Activated CD4-positive, CD25-positive, alpha-beta regulatory T cell treated with anti-CD3 and anti-CD28 coated beads, Interleukin-2, amount 50 U/mL, for 72 hours (primary cell): ENCODE data around the gene SMG5.
"Not testable (repeated sequence)": the region's sequence is repeated elsewhere in the genome, so short reads cannot be mapped to it uniquely, and the experiment has no call there.

ENCODE experiments used
- DNase-seq: peaks from one replicate; pipeline ENCODE4 v3.0.0; 2021

The SMG5 gene

DNA sequence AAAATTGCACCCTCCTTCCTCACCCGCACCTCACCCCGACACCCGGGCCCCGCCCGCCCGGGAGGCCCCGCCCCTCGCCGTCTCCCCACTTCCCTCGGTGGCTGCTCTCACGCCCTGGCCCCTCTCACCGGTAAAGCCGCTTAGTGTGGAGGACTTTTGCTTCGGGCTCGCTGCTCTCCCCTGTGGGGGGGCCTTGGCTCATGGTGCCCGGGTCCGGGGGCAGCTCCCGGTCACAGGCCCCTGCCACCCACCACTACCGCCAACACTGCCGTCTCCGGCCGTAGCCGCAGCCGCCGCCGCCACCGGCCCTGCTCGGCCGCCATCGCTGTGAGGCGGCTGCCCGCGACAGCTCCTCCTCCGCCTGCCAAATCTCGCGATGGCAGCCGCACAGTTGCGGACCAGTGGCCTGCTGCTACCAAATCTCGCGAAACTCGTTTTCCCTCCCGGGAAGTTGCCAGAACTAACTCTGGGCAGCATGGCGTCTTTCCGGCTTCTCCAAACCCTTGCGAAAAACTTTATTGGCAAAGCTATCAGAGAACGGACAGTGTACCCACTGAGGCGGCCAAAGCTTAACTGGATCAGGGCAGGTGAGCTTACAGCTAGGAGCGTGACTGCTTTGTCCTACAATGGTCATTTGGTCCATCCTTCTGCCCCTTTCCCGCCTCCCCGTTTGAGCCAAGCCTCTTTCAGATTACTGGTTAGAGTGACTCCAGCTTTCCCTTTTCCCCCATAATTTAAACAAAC lies at the start of gene SMG5:
TSS of gene SMG5 (minus strand) at position 347 of the 744 bp plus-strand sequence. CDS start at position 202, 145 bp downstream.
- peak; percentile 94 for DNase-seq

DNA sequence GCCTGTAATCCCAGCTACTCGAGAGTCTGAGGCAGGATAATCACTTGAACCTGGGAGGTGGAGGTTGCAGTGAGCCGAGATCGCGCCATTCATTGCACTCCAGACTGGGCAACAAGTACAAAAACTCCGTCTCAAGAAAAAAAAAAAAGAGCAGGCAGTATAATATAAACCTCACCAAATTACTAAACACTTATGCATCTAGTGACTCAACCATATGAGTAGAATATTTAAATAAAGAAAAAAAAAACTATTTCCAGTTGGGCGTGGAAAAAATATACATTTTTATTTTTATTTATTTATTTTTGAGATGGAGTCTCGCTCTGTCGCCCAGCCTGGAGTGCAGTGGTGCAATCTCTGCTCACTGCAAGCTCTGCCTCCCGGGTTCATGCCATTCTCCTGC lies 40.6 kb upstream of the SMG5 start:
- not testable (repeated sequence) for DNase-seq

- DNase-seq, result no peak
Measured at GRCh38 chr1:156320560-156320959, 37.9 kb upstream of the SMG5 start.

DNA sequence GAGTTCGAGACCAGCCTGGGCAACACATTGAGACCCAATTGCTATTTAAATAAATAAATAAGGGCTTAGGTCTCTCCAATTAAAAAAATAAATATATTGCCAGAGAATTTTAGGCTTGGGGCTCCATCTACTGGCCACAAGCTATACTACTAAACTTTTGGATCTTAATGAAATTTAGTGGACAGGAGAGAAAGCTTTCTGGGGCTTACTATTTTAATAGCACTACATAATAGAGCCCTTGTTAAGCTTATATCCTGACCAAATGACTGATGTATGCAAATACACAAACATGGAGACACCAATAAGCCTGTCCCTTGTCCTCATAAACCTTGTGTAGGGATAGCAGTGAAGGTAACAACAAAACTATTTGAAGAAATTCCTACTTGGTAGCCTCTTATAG lies 37.0 kb upstream of the SMG5 start:
- DNase-seq, result no peak

DNA sequence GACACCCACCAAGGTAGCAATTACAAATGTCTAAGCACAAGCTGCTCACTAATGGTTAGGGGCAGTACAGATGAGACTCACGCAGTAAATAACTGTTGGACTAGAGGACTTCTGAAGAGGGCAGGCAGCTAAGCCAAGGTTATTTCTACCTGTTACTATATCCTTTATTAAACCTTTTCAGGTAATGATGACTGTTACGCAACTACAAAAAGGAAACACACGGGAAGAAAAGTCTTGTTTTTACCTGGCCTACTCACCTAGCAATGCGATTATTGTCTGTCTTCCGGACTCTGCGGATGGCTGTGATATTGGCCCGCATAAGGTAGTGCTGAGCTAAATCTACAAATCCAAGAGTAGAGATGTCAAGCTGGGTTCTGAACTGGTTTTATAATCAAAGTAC lies 34.3 kb upstream of the SMG5 start:
- no peak for DNase-seq

DNA sequence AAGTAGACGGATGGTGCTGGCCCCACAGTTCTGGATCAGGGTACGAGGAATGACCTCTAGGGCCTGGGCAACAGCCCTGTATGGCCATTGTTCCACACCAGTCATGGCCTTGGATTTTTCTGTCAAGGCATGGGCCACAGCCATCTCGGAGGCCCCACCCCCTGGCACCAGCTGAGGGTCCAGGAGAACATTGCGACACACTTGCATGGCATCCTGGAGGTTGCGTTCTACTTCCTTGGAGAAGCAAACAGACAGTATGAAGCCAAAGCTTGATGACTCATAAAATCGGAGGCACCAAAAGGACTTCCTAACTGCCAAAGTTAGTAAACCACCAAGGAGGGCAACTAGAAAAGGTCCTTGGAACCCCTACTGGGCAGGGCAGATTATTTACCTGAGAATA lies 28.3 kb upstream of the SMG5 start:
- DNase-seq, result no peak

DNA sequence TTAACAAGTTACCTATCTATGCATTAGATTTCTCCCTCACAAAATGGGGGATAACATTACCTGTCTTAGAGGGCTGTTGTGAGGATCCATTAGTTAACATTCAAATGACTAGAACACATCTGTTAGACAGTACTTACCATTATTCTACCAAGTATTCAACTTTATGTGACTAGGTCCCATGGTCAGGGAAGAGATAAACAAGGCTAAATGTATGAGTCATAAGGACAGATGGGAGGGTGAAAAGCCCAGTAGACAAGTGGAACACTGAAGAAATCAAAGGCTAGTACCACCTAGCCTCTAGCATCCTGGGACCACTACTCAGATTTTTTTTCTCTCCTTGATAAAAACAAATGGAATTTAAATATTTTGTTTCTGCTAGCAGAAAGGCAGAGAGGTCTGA lies 25.5 kb upstream of the SMG5 start:
- no peak for DNase-seq

GRCh38 chr1:156305215-156305614 lies 22.6 kb upstream of the SMG5 start:
- no peak for DNase-seq

DNA sequence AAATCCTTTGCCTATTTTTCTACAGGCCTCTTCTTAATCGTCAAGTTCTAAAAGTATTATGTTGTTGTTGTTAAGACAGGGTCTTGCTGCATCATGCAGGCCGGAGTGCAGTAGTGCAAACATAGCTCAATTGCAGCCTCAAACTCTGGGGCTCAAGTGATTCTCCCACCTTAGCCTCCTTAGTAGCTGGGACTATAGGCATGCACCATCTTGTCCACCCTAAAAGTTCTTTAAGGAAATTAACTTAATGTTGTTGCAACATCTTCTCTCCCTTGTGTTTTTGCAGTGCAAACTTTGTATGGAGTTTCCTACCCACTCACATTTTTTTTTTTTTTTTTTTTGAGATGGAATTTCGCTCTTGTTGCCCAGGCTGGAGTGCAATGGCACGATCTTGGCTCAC lies 20.6 kb upstream of the SMG5 start:
- no peak for DNase-seq

- DNase-seq, result no peak
Measured at GRCh38 chr1:156298852-156299357, 16.3 kb upstream of the SMG5 start, which contains the start of gene VHLL. TSS of gene VHLL (minus strand) at chr1:156299307. CDS start at chr1:156299189, 118 bp downstream.

DNA sequence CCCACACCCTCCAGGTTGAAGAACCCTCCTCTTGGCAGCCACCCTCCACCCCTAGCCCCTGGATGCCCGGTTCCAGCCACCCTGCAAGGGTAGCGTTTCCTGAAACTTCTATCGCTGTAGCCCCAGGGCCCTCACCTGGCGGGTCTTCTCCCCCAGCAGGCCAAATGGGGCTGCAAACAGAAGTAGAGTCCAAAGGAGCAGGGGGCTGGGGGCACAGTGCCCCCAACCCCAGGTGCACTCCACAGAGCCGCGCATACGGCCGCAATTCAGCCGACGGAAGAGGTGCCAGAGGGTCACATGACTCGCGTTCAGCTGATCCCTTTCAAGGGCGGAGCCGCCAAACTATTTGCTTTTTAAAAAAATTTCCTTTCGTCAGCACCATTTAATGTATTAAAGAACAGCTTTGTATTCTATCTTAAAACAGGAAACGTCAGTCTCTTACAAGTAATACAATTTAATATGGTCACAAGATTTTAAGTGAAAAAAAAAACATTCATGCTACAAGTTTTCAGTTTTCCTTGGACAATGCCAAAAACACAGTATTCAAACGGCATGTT lies 12.8 kb upstream of the SMG5 start, which contains the start of gene GLMP:
TSS of gene GLMP (minus strand) at position 289 of the 557 bp plus-strand sequence. CDS start at position 255, 34 bp downstream.
- DNase-seq, result peak; percentile 61

DNA sequence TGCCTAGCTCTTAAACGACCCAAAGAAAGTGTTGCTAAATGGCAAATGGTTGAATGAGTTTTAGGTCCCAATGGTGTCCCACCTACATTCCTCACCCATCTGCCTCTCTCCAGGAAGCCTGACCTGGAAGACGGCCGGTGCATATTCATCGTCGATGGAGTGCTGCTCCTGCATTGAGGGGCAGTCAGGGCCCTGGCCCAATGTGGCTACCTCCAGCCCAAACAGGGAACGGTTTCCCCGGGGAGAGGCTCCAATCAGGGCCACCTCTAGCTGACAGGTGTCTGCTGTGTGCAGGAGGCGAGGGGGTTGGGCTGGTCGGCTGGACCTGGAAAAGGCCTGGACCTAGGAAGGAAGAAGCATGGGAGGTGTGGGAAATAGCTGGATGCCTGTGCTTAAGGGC lies 11.3 kb upstream of the SMG5 start:
- no peak for DNase-seq

- no peak for DNase-seq
Measured at GRCh38 chr1:156293098-156293434, 10.4 kb upstream of the SMG5 start.

DNA sequence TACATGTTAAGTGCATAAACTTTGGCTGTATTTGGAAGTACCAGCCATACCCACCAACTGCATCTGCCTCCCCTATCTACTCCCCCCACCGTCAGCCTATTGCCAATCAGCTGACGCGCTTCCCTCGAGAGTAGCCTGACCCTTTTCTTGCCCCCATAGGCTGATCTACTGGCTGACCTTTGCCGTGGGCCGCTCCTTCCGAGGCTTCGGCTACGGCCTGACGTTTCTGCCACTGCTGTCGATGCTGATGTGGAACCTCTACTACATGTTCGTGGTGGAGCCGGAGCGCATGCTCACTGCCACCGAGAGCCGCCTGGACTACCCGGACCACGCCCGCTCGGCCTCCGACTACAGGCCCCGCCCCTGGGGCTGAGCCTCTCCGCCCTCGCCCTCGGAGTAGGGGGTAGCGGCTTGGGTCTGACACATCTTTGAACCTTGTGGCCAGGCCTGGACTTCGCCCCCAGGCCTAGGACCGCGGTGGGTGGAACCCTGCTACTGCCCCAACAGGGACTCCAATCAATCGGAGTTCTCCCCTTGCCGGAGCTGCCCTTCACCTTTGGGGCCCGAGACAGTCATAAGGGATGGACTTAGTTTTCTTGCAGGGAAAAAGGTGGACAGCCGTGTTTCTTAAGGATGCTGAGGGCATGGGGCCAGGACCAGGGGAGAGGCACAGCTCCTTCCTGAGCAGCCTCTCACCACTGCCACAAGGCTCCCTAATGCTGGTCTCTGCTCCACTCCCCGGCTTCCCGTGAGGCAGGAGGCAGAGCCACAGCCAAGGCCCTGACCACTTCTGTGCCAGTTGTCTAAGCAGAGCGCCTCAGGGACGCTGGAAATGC lies 8.8 kb upstream of the SMG5 start:
- DNase-seq, result no peak

GRCh38 chr1:156289857-156290256 lies 7.2 kb upstream of the SMG5 start:
- no peak for DNase-seq

DNA sequence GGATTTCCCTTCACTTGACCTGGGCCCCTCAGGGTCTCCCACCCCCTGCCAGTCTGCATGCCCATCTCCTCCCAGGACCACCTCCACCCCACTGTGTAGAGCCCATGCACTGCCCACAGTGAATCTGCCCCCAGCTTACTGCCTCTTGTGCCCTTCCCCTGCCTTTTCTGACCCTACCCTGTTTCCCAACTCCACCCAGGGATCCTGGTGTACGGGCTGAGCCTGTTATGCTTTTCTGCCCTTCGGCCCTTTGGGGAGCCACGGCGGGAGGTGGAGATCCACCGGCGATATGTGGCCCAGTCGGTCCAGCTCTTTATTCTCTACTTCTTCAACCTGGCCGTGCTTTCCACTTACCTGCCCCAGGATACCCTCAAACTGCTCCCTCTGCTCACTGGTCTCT lies 3.4 kb upstream of the SMG5 start:
- no peak for DNase-seq

DNA sequence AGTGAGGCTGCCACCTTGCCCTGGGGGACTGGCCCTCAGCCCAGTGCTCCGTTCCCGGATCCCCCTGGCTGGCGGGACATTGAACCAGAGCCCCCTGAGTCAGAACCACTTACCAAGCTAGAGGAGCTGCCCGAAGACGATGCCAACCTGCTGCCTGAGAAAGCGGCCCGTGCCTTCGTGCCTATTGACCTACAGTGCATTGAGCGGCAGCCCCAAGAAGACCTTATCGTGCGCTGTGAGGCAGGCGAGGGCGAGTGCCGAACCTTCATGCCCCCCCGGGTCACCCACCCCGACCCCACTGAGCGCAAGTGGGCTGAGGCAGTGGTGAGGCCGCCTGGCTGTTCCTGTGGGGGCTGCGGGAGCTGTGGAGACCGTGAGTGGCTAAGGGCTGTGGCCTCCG lies 2.8 kb upstream of the SMG5 start:
- DNase-seq, result no peak

DNA sequence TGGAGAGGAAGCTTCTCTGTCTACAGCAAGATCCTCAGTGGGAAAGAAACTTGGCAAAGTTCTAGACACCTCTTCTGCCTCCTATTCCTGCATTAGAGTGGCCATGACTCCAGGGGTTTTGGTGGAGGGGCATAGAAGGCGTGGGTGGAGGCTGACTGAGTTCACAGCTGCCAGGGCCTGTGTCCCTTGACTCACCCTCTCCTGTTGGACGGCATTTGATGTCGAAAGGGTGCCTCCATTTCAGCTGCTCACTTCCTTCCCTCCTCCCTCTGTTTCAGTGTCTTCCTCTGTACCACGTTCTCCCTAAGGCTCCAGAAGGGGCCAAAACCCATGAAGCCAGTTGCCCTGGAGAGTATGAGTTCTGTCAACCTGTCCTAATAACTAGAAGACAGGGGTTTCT lies 2.1 kb upstream of the SMG5 start:
- DNase-seq, result no peak

DNA sequence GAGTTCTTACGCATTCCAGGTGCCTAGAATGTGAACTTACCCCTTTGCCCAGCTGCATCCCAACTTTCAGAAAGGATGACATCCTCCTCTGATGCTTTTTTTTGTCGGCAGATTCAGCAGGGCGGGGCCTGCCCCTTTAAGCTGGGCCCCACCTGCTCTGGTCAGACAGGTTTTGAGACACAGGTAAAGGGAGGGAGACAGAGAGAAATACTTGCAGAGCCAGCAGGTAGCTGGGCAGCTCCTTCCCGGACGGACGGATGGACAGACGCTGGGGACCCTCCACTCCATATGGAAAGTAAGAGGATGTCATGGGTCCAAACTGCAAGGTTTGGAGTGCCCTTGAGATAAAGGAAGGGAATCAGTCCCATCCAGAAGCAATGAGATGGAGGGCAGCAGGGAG lies 1.5 kb upstream of the SMG5 start, which contains the start of gene TMEM79:
TSS of gene TMEM79 (plus strand) at position 214 of the 400 bp plus-strand sequence. CDS start 902 bp downstream, outside the sequence.
- DNase-seq, result no peak

DNA sequence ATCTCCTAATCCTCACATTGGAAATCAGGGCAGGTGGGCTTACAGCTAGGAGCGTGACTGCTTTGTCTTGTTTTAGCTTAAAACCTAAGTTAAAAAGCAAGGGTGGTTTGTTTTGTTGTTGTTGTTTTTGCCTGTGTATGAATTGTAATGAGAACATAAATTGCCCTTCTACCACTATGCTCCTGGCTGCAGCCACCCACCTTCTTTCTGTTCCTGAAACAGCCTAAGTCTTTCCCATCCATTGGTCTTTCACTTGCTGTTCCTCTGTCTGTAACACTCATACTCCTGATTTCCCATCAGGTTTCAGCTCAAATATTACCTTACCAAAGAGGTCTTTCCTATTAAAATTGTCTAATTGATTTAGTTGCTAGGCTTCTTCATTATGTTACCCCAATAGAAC lies 896 bp upstream of the SMG5 start:
- no peak for DNase-seq

DNA sequence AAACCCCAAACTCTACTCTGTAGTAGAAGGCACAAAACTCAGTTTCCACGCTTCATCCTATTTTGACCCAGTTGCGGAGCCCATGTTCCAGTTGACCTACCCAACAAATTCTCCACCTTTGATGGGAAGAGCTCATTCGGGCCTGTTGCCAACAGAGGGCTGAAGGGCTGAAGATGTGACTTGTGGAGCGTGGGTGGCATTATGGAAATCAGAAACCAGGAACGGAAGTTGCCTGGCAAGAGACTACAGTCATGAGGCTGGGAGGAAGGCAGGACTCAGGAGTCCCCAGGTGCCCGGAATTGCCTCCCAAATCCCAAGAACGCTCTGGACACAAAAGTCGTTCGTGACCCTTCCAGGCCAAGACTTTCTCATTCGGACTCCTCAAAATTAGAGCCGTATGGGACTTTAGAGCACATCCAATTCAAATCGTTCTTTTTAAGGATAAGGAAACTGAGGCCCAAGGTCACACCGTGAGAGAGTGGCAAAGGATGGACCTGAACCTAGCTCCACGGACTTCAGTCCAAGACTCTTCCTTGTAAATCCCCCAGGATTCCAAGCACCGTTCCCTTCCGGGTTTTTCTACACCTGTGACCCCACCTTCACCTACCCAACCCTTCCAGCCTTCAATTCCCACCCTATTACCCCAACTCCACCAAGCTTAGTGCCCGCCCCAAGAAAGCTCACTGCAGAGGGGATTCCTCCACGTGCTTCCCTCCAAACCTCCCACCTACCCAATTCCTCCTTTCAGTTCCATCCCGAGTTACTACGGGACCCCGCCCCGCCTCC lies 739 bp downstream of the SMG5 start:
- DNase-seq, result no peak

- DNase-seq, result no peak
Measured at GRCh38 chr1:156281281-156281680, 1.3 kb downstream of the SMG5 start.

DNA sequence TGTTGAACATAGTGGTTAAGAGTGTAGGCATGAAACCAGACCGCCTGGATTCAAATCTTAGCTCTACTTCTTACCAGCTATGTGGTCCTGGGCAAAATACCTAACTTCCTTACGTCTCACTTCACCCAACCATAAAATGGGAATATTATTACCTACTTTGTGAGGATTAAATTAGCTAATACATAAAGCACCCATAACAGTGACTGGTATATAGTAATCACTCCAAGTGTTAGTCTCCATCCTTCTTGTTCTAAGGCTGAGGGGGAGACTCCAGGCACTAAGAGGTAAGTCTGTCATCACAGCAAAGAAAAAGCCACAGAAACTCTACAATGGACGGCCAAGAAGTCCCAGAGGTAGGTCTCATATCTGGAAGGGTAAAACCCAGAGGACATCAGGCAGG lies 2.8 kb downstream of the SMG5 start:
- DNase-seq, result no peak
